ENCODE data around the gene SFSWAP. TPM values are rescaled to one million over a fixed set of nuclear protein-coding genes. Genes with fewer than 3 reads are reported as not detected.

The SFSWAP gene
- total and polyA plus RNA-seq, 2 of the 8 experiments (the other 6 are each of a cell fraction or from before 2014, with no cell fraction given) = 36.5 to 49.5 TPM

DNA sequence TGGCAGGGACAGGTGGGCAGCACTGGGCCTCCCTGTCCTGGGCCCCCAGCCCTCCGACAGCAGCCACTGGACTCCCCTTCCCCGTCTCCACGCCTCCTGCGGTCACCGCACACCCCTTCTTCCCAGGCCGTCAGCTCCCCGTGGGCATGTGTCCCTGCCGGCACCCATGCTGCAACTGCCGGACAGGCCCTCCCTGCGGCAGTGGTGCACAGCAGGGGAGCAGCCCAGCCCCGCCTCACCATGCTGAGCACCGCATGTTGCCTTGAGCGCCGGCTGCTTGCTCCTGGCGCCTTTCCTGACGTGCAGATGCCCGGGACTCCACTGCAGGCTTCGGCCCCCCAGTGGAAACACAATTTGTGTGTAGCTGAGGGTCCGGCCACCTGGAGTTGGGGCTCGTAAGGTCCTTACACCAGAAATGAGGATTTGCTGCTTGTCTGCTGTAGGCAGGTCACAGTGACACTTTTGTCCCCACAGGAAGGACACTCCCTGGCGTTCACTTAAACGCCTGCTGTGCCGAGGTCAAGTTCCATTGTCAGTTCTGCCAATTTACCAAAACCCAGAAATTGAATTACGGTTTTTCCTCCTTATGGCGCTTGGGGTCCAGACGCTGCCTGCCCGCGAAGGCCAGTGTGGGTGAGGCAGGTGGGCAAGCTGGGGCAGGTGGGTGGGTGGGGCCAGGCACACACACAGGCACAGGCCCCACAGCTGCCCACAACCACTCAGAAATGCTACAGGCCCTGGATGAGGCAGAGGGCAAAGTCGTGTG lies 89.1 kb downstream of the SFSWAP start:
- no peak overlapping the region for H2BK120ac ChIP-seq (replicated peaks; ENCODE audit: low read depth, low read length)
- no peak overlapping the region for H2BK15ac ChIP-seq (ENCODE audit: low read length)
- no peaks in the 10 kb centered on the region; a peak in 1 of 4 replicates for H3K9me3 ChIP-seq (ENCODE audit: insufficient read depth in 2 of 2, low read depth in 1 of 2, low read length in 1 of 2)
- no peak overlapping the region for H3K18ac ChIP-seq (ENCODE audit: extremely low read depth, low read length)
- H2AFZ ChIP-seq (ENCODE audit: low read length) = no peak overlapping the region
- H3K27ac ChIP-seq (ENCODE audit: low read depth, low read length) = no peak overlapping the region
- no peaks in the 10 kb centered on the region for H4K20me1 ChIP-seq (replicated peaks in 1 of 2; ENCODE audit: control insufficient read depth in 1 of 2, insufficient read depth in 2 of 2, low read length in 2 of 2)
- FAIRE-seq (no peak), DNase-seq (ENCODE audit: low read depth in 1 of 2, low spot score in 2 of 2) (no peak)
- H3K4me2 ChIP-seq (ENCODE audit: insufficient read depth in 1 of 2, low read depth in 2 of 2, low read length in 2 of 2) = no peak overlapping the region
- ChIA-PET CTCF (ENCODE audit: partially characterized antibody) (interaction anchor here (1.4 kb wide), 1 partner anchor 33 kb away, joined by 3 read pairs; no protein-coding TSS in a partner anchor), POLR2A (ENCODE audit: partially characterized antibody) (no interaction called here)
- peaks cover 2 to 13% (median 6%) of the 10 kb centered on the region in 4 experiments; a peak in 6 of 8 replicates for H3K36me3 ChIP-seq (ENCODE audit: control insufficient read depth in 2 of 4, insufficient read depth in 4 of 4, low read length in 3 of 4)
- H3K27me3 ChIP-seq (replicated peaks in 1 of 4; ENCODE audit: control insufficient read depth in 3 of 4, extremely low read depth in 1 of 4, insufficient read depth in 3 of 4, low read length in 3 of 4) = no peaks in the 10 kb centered on the region
- 93% methylated on average over 29 of the region's 29 CpGs; no CpG with 5 or more reads in 1 of the 2 experiments for WGBS, 2 experiments (ENCODE audit: extremely low coverage in 1 of 2, insufficient coverage in 1 of 2, insufficient read length in 1 of 2, insufficient replicate concordance in 2 of 2, low coverage in 1 of 2, low lambda C conversion rate in 2 of 2, missing lambda C conversion rate in 1 of 2)
- peak overlapping the region; percentile 44; the same call in 1 of the 2 replicates for H2BK5ac ChIP-seq (ENCODE audit: low read depth, low read length)
- H2BK12ac ChIP-seq (ENCODE audit: low read depth, low read length) = no peak overlapping the region
- TF ChIP-seq POLR2A (IDR thresholded peaks at IDR 0.05; ENCODE audit: control extremely low read depth in 1 of 2, low read depth in 2 of 2, low read length in 2 of 2) (no peak), TAF1 (IDR thresholded peaks at IDR 0.05; ENCODE audit: low read depth, low read length) (no peak), YY1 (IDR thresholded peaks at IDR 0.05; ENCODE audit: low read depth, low read length) (no peak), JUN (IDR thresholded peaks at IDR 0.05; ENCODE audit: low read depth, low read length) (no peak), MAFK (IDR thresholded peaks at IDR 0.05; ENCODE audit: low read depth, low read length) (no peak), KDM5A (IDR thresholded peaks at IDR 0.05; ENCODE audit: low read length) (no peak), TEAD4 (IDR thresholded peaks at IDR 0.05; ENCODE audit: low read depth, low read length) (no peak), RFX5 (IDR thresholded peaks at IDR 0.05; ENCODE audit: borderline replicate concordance, low read depth, low read length) (no peak)
- no peaks in the 10 kb centered on the region for H3K79me1 ChIP-seq (ENCODE audit: low read depth, low read length)
- H4K5ac ChIP-seq (ENCODE audit: insufficient read length, low read depth, low read length) = no peak overlapping the region
- no peak overlapping the region for H2BK20ac ChIP-seq (ENCODE audit: low read length)
- no peak overlapping the region for H3K4ac ChIP-seq (replicated peaks; ENCODE audit: insufficient read length, low read depth, low read length)
- no peaks in the 10 kb centered on the region for H3K23me2 ChIP-seq (ENCODE audit: low read depth, low read length)
- H3K23ac ChIP-seq (ENCODE audit: insufficient read length) = no peak overlapping the region
- H4K8ac ChIP-seq (ENCODE audit: extremely low read depth, insufficient read depth, low read length) = no peak overlapping the region
- no peak overlapping the region for H3K14ac ChIP-seq (ENCODE audit: insufficient read length)
- H3K56ac ChIP-seq (replicated peaks; ENCODE audit: insufficient read length, low read depth, low read length) = no peak overlapping the region
- H3K79me2 ChIP-seq (ENCODE audit: control insufficient read depth in 1 of 2, insufficient read depth in 2 of 2, low read length in 2 of 2) = no peaks in the 10 kb centered on the region
- H4K91ac ChIP-seq (replicated peaks; ENCODE audit: insufficient read length, low read length) = peak overlapping the region; percentile 45
- H3K4me1 ChIP-seq (replicated peaks in 1 of 4; ENCODE audit: control insufficient read depth in 3 of 4, insufficient read depth in 4 of 4, low read length in 3 of 4) = peaks cover 0 to 14% (median 11%) of the 10 kb centered on the region in 4 experiments; a peak in 6 of 7 replicates
- no peak overlapping the region for H3K4me3 ChIP-seq (ENCODE audit: extremely low read depth in 1 of 4, insufficient read depth in 2 of 4, low read depth in 3 of 4, low read length in 4 of 4)
- no peak overlapping the region for H3K9ac ChIP-seq (replicated peaks in 1 of 4; ENCODE audit: extremely low read depth in 1 of 4, low read depth in 3 of 4, low read length in 3 of 4)
- H2AK5ac ChIP-seq (ENCODE audit: low read depth, low read length) = no peak overlapping the region
